ENCODE measurements around the gene NDUFC2. TPM values are rescaled to one million over a fixed set of nuclear protein-coding genes. Genes with fewer than 3 reads are reported as not detected.
"Not testable (repeated sequence)": the region's sequence is repeated elsewhere in the genome, so short reads cannot be mapped to it uniquely, and the experiment has no call there.

The NDUFC2 gene
- total RNA-seq, 1 donor from 2014 or later = 64.8 TPM

DNA sequence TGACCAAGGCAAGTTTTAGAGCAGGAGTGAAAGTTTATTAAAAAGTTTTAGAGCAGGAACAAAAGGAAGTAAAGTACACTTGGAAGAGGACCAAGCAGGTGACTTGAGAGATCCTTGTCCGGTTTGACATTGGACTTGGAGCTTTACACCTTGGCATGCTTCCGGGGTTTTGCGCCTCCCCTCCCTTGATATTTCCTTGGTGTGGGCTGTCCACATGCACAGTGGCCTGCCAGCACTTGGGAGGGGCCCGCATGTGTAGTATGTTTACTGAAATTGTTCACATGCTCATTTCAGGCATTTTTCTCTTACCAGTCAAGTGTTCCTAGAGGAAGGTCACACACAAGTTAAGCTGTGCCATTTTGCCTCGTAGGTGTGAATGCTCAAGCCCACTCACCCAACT lies 35.0 kb downstream of the NDUFC2 start:
- Histone ChIP-seq H3K27me3 (ENCODE audit: control insufficient read depth, insufficient read depth, low read length) (no peaks in the 10 kb centered on the region), H3K4me3 (ENCODE audit: low read depth, low read length) (no peak overlapping the region), H3K36me3 (ENCODE audit: control insufficient read depth, insufficient read depth, low read length) (no peaks in the 10 kb centered on the region)
- no peak for DNase-seq (ENCODE audit: low read depth)
- TF ChIP-seq, protein P1, sequence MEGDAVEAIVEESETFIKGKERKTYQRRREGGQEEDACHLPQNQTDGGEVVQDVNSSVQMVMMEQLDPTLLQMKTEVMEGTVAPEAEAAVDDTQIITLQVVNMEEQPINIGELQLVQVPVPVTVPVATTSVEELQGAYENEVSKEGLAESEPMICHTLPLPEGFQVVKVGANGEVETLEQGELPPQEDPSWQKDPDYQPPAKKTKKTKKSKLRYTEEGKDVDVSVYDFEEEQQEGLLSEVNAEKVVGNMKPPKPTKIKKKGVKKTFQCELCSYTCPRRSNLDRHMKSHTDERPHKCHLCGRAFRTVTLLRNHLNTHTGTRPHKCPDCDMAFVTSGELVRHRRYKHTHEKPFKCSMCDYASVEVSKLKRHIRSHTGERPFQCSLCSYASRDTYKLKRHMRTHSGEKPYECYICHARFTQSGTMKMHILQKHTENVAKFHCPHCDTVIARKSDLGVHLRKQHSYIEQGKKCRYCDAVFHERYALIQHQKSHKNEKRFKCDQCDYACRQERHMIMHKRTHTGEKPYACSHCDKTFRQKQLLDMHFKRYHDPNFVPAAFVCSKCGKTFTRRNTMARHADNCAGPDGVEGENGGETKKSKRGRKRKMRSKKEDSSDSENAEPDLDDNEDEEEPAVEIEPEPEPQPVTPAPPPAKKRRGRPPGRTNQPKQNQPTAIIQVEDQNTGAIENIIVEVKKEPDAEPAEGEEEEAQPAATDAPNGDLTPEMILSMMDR (IDR thresholded peaks at IDR 0.05; ENCODE audit: insufficient read depth, low read length, severe bottlenecking) = no peak
- no peak for FAIRE-seq

GRCh38 chr11:78041843-78042440 lies 37.7 kb downstream of the NDUFC2 start:
- no peak for FAIRE-seq
- Histone ChIP-seq H3K4me3 (ENCODE audit: low read depth, low read length) (no peak overlapping the region), H3K36me3 (ENCODE audit: control insufficient read depth, insufficient read depth, low read length) (no peaks in the 10 kb centered on the region), H3K27me3 (ENCODE audit: control insufficient read depth, insufficient read depth, low read length) (no peaks in the 10 kb centered on the region)
- TF ChIP-seq, protein P1 (IDR thresholded peaks at IDR 0.05; ENCODE audit: insufficient read depth, low read length, severe bottlenecking) = no peak
- no peak for DNase-seq (ENCODE audit: low read depth)

GRCh38 chr11:78041380-78041719 lies 38.3 kb downstream of the NDUFC2 start:
- H3K36me3 ChIP-seq (ENCODE audit: control insufficient read depth, insufficient read depth, low read length); FAIRE-seq; DNase-seq (ENCODE audit: low read depth): not testable (repeated sequence)

GRCh38 chr11:78040691-78041379 lies 38.8 kb downstream of the NDUFC2 start:
- no peaks in the 10 kb centered on the region for H3K36me3 ChIP-seq (ENCODE audit: control insufficient read depth, insufficient read depth, low read length)
- no peaks in the 10 kb centered on the region for H3K27me3 ChIP-seq (ENCODE audit: control insufficient read depth, insufficient read depth, low read length)
- TF ChIP-seq, protein P1 (IDR thresholded peaks at IDR 0.05; ENCODE audit: insufficient read depth, low read length, severe bottlenecking) = no peak
- no peak for FAIRE-seq
- no peak for DNase-seq (ENCODE audit: low read depth)
- no peak overlapping the region for H3K4me3 ChIP-seq (ENCODE audit: low read depth, low read length)

More at GRCh38 chr11:78041380-78041719, 38.3 kb downstream of the NDUFC2 start:
- not testable (repeated sequence) for H3K27me3 ChIP-seq (ENCODE audit: control insufficient read depth, insufficient read depth, low read length); H3K4me3 ChIP-seq (ENCODE audit: low read depth, low read length)

DNA sequence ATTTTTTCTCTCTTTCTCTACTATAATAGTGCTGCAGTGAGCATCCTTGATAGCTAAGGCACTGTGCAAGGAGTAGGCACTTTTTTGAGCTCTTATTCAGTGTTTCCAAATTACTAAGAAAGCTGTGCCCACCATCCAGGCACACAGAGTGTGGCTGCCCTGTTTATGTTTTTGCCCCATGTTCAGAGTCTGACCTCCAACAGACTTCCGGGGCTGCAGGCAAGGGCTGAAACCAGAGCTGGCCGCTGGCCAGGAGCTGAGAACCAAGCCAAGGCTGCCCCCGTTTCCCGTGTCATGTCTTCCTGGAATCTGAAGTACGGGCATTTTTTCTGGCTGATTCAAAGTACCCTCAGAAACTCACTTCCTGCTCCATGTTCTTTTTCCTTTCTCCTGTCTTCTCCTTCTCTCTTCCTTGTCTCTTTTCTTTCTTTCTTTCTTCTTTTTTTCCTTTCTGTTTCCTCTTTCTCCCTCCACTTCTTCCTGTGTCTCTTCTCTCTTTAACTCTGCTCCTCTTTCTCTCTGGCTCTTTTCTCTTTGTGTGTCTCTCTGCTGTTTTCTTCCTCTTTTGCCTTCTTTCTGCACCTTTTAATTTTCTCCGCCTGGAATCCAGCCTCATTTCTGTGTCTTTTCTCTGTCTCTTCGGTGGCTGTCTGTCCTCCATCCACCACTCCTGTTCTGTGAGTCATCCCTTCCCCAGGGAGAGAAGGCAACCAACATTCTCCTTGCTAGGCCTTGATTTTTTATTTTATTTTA lies 39.6 kb downstream of the NDUFC2 start:
- DNase-seq (ENCODE audit: low read depth) (peak; percentile 89), FAIRE-seq (no peak)
- Histone ChIP-seq H3K27me3 (ENCODE audit: control insufficient read depth, insufficient read depth, low read length) (no peaks in the 10 kb centered on the region), H3K36me3 (ENCODE audit: control insufficient read depth, insufficient read depth, low read length) (no peaks in the 10 kb centered on the region), H3K4me3 (ENCODE audit: low read depth, low read length) (no peak overlapping the region)
- TF ChIP-seq, protein P1 (IDR thresholded peaks at IDR 0.05; ENCODE audit: insufficient read depth, low read length, severe bottlenecking) = no peak

- H3K27me3 ChIP-seq (ENCODE audit: control insufficient read depth, insufficient read depth, low read length) = no peaks in the 10 kb centered on the region
- DNase-seq (ENCODE audit: low read depth) (peak; percentile 75), FAIRE-seq (no peak)
- H3K36me3 ChIP-seq (ENCODE audit: control insufficient read depth, insufficient read depth, low read length) = no peaks in the 10 kb centered on the region
- no peak overlapping the region for H3K4me3 ChIP-seq (ENCODE audit: low read depth, low read length)
- TF ChIP-seq, protein P1 (IDR thresholded peaks at IDR 0.05; ENCODE audit: insufficient read depth, low read length, severe bottlenecking) = no peak
Observed at GRCh38 chr11:78039391-78039918, 40.2 kb downstream of the NDUFC2 start.

Measured in bronchial epithelial cell (primary cell).